Mononuclear cell (primary cell): ENCODE data around the gene PTPRE. TPM values are rescaled to one million over a fixed set of nuclear protein-coding genes. Genes with fewer than 3 reads are reported as not detected.

ENCODE experiments used
- H3K27me3 ChIP-seq: 2 replicates; pipeline ENCODE4 v1.6.0; 2011; ENCODE audit warnings: low read length, control low read depth; ENCODE audit not compliant: insufficient read depth
- H3K4me1 ChIP-seq: 2 replicates; pipeline ENCODE4 v1.5.1; 2011; ENCODE audit warnings: mild to moderate bottlenecking, low read length, control low read depth; ENCODE audit not compliant: insufficient read depth
- H3K4me3 ChIP-seq: 2 replicates; pipeline ENCODE4 v1.5.1; 2011; ENCODE audit warnings: mild to moderate bottlenecking, low read length, moderate library complexity
- H3K9me3 ChIP-seq: 2 replicates; pipeline ENCODE4 v1.5.1; 2011; ENCODE audit warnings: low read depth, mild to moderate bottlenecking, control low read depth, low read length
- total RNA-seq: library from RNA; depleted of rRNA; stranded (reverse); fragments of >200 nt; gene quantifications from one replicate; pipeline ENCODE4 v1.2.3, GENCODE V29; 2012

The PTPRE gene
- total RNA-seq, 1 donor = 205 TPM

DNA sequence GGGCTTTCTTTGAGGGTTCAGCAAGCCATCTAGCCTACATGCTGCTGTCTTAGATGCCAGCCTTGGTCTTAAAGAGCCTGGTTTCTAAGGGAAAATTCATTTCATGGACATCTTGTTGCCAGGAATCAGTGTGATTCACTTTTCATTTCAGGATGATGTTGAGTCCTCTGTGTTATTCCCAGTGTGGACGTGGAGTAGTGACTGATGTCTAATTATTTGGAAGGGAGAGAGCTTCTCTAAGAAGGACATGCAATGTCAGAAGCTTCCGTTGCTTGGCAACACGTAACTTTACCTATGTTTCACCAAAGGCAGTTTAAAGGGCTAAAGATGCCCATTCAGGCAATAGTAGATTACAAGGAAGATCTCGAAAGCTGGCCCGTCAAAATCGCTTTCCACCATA lies 89.0 kb downstream of the PTPRE start:
- Histone ChIP-seq H3K4me3 (no peak overlapping the region), H3K4me1 (peaks cover 27% of the 10 kb centered on the region), H3K9me3 (no peaks in the 10 kb centered on the region), H3K27me3 (no peaks in the 10 kb centered on the region)

DNA sequence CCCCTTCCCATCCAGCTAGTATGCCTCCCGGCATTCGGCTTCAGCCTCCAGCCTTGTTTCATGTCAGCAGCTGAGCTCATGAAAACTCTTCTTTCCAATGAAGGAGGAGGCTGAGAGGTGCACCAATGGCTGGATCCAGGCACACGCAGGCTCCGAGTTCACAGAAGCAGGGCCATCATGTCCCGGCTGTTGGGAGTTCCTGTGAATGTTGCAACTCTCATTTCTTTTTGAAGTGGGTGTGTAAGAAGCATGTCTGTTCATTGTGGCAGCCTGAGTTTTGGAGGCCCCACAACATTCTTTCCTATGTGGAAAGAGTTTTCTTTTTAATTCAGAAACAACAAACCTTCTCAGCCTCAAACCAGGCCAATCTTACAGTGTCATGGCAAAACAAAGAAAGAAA lies 89.7 kb downstream of the PTPRE start:
- Histone ChIP-seq H3K27me3 (no peaks in the 10 kb centered on the region), H3K4me3 (no peak overlapping the region), H3K9me3 (no peaks in the 10 kb centered on the region), H3K4me1 (peaks cover 20% of the 10 kb centered on the region)

DNA sequence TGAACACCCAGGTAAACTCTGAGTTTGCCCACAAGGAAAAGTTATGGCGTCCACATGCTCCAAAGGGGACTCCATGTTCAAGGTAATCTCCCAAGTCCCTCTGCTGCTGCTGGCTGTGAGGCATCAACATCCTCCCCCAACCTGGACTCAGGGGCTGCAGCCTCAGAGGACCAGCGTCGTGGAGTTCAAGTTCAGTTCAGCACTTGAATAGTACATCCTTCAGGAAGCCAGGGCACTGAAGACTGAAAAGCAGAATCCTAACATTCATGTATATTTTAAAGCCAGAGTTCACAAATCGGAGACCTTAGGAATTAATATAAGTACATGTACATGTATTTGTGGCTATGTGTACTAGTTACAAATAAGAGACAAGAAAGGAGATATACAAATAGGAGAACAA lies 90.4 kb downstream of the PTPRE start:
- Histone ChIP-seq H3K4me1 (peaks cover 16% of the 10 kb centered on the region), H3K9me3 (no peaks in the 10 kb centered on the region), H3K27me3 (no peaks in the 10 kb centered on the region), H3K4me3 (no peak overlapping the region)

DNA sequence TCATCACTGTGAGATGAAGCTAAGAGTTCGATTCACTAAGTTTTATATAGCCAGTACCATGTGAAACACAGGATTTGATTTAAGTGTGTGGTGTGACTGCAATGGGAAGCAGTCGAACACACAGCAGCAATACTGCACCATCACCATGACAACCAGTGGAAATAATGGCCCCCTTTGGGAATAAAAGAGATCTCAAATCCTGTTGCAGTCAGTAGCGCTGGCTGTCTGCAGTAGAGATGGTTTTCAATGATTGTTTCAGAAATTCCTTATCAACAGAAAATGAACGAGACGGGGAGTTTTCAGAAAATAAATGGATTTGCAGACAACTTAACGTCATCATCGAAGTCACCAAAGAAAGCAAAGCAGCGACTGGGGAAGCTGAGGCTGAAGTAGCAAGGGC lies 91.0 kb downstream of the PTPRE start:
- no peaks in the 10 kb centered on the region for H3K27me3 ChIP-seq
- no peaks in the 10 kb centered on the region for H3K9me3 ChIP-seq
- H3K4me3 ChIP-seq = no peak overlapping the region
- peaks cover 16% of the 10 kb centered on the region for H3K4me1 ChIP-seq

DNA sequence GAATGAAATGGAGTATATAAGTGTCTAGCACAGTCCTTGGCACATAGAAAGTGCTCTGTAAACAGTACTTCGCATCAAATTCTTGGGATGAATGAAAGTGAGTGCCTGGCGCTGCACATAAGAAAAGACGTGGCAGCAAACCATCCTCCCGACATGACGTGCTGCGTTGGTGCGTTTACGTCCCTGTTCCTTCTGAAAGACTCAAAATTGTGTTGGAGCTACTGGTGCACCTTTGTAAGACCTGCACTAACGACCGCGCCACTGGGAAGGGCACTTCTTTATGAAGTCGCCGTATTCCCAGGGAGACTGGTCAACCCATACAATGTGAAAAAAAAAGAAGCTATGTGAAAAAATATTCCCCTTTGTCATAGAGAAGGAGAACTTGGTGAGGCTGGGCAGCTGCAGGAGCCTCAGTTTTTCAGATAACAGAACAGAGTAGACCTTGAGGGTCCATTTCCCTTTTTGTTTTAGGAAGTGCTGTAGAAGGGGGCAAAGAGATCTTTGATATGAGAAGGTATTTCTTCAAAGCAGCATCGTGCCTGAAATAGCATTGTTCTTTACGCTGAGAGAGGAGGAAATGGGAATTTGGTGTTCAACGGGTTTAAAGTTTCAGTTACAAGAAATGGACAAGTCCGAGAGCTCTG lies 91.7 kb downstream of the PTPRE start:
- Histone ChIP-seq H3K4me1 (peaks cover 16% of the 10 kb centered on the region), H3K27me3 (no peaks in the 10 kb centered on the region), H3K4me3 (no peak overlapping the region), H3K9me3 (no peaks in the 10 kb centered on the region)

DNA sequence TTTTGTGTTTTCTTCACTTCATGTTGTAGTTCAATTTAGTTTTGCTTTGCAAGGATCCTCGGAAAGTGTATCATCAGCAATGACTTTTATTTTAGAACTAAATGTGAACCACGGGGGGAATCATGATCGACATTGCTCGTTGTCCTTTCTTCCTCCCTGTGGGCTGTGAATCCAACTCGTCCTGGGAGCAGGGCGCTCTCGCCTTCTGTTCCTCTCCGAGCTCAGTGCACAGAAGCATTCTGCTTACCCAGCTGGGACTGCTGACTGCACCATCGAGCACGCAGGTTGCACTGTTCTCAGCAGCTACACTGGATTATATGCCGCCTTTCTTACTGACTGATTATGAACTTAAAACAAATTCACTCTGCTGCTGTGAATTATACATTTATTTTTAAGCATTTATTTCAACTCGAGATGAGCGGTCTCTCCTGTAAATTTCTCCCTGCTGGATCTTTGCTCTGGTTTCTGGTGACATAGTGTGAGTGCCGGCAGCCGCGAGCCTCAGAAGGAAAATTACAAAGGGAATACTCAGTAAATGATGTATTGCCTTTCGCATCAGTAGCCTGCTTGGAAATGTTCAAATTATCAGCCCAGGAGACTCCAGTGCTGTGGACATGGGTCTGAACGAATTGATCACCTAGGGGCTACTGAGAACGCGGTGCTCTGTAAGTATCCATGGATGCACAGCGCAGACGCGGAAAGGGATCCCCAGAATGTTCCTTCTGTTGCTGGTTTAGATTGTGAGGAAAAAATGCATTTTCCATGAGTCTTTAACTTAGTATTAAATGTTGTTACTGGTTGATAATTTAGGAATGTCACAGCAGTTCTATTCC lies 92.6 kb downstream of the PTPRE start:
- Histone ChIP-seq H3K9me3 (no peaks in the 10 kb centered on the region), H3K4me3 (no peak overlapping the region), H3K4me1 (peaks cover 16% of the 10 kb centered on the region), H3K27me3 (no peaks in the 10 kb centered on the region)

DNA sequence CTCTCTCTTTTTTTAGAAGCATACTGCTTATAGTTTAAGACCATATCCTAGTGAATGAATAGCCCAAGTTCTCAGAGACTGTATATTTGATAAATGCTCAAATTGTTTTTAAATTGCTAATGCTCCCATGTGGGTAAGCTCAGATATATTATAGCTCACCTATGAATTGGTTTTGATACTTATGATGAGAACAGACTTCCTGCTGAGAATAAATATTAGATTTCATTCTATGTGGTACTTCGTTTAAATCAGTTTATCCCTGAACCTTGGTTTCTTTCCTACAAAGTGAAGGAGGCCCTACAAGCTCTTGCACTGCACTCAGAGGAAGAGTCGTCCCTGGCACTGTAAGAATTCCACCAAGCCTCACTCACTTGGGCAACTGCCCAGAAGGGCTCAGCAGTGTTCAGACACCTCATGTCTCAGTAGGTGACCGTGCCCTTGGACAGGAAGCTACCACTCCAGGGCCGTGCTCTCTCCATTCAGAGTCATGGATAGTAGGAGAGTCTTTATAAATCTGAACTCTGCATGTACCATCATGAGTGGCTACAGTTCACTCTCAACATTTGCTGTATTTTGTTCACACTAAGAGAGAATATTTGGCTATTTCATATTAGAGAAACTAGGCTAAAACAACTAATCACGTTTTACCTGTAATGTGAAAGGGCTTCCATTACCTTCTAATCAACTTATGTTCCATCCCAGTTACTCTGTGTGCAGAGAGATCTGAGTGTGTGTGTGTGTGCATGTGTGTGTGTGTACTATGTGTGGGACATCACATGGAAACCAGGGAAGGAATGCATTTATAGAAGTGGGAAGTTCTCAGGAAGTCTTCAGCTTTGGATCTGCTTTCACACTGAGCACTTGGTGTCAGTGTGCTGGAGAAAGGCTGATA lies 93.8 kb downstream of the PTPRE start:
- no peaks in the 10 kb centered on the region for H3K27me3 ChIP-seq
- H3K4me3 ChIP-seq = no peak overlapping the region

DNA sequence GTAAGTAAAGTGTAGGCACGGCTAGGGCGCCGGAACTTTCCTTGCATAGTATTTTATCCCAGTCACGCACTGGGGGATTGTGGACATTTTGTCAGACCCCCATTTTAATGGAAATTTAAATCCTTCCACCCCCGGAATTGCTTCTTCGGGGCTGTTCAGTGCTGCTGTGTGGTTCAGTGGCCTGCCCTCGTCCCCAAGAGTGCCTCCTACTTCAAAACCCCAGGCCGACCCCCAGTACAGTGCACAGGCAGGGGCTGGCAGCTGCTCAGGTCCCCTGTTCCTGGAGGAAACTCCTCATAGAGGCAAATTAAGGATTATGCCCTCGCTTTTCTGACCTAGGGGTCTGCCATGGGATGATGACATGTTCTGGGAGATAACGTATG lies 94.5 kb downstream of the PTPRE start:
- Histone ChIP-seq H3K27me3 (no peaks in the 10 kb centered on the region), H3K4me1 (peaks cover 13% of the 10 kb centered on the region), H3K4me3 (no peak overlapping the region), H3K9me3 (no peaks in the 10 kb centered on the region)

More for the DNA sequence above, 93.8 kb downstream of the PTPRE start:
- Histone ChIP-seq H3K9me3 (no peaks in the 10 kb centered on the region), H3K4me1 (peaks cover 16% of the 10 kb centered on the region)

DNA sequence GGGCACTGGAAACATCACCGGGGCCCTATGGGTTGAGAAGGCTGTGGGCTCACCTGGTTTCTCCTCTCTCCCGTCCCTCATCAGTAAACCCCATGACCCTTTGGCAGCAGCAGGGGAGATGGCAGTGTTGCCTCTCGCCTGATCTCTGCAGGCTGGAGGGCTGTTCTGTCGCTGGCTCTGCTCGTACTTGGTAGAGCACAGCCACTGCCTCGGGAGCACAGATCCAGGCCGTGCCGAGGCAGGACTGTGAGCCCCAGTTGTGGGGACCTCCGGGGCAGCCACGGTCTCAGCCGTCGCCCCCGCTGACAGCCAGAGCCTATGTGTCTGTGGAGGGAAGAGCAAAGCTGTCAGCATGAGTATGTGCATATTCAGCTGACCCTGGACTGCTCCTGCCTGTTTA lies 94.9 kb downstream of the PTPRE start:
- Histone ChIP-seq H3K9me3 (no peaks in the 10 kb centered on the region), H3K27me3 (no peaks in the 10 kb centered on the region), H3K4me1 (peaks cover 10% of the 10 kb centered on the region), H3K4me3 (no peak overlapping the region)

DNA sequence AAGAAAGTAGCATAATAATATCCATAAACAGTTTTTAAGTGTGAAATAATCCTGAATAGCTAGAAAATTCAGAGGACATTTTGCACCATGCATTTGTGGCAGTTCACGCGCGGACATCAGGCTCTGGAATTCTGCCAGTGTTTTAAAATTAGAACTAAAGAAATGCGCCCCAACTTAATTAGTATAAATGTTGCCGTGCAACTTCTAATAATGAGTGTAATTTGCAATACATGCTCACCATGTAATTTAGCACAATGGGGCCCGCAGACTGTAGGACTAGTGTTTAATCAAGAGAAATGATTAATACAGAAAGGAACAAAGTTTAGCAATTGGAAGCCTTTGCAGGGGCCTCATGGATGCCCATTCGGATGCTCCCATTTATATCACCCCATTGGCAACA lies 96.6 kb downstream of the PTPRE start:
- Histone ChIP-seq H3K9me3 (no peaks in the 10 kb centered on the region), H3K4me3 (no peak overlapping the region), H3K4me1 (peaks cover 4% of the 10 kb centered on the region), H3K27me3 (no peaks in the 10 kb centered on the region)

DNA sequence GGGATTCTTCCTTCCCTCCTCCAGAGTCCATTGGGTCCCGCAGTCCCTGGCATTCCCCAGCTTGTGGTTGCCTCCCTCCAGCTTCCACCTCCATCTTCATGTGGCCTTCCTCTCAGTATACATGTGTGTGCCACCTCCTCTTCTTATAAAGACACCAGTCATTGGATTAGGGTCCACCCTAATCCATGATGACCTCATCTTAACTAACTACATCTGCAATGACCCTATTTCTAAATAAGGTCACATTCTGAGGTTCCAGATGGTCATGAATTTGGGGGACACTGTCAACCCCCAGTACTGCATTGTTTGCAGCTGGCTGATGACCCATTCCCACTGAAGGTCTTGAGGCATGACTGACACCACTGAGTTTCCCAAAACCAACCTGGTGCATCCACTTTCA lies 99.0 kb downstream of the PTPRE start:
- H3K9me3 ChIP-seq = no peaks in the 10 kb centered on the region
- H3K4me1 ChIP-seq = peaks cover under 1% of the 10 kb centered on the region
- H3K4me3 ChIP-seq = no peak overlapping the region
- H3K27me3 ChIP-seq = no peaks in the 10 kb centered on the region

DNA sequence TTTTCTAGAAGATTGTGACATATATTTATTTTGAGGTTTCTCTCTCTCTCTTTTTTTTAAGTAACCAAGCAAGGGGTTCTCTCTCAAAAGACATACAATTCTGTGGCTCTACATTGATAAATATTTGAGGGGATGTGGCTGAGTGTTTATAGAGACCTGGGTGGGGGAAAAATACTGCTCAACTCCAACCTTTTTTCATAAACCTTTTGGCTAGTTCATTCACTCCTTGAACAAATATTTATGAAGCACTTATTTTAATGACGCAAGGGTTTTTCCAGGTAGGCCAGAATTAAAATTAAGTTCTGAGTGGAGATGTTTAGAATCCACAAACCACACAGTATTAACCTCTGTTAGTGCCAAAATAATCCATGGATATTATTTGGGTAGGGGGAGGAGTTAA lies 100.2 kb downstream of the PTPRE start:
- Histone ChIP-seq H3K4me1 (peaks cover 9% of the 10 kb centered on the region), H3K4me3 (no peak overlapping the region), H3K27me3 (no peaks in the 10 kb centered on the region), H3K9me3 (no peaks in the 10 kb centered on the region)

DNA sequence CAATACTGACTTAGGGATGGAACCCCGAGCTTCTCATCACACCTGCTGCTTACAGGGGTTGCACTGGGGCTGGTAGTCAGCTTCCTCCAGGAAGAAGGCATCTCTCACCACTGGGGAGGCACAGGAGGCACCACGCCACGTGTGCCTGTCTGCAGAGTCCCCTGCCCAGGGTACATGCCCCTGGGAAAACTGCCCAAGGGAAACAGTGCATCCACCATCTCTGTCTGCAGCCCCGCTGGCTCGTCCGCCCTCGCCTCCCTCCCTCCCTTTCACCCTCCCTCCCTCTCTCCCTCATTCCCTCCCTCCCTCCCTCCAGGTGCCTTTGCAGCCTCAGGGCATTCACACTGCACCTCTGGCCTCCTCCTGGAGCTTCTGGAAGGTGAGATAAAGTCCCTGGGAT lies 101.1 kb downstream of the PTPRE start:
- no peaks in the 10 kb centered on the region for H3K9me3 ChIP-seq
- H3K4me3 ChIP-seq = no peak overlapping the region
- H3K27me3 ChIP-seq = no peaks in the 10 kb centered on the region
- peaks cover 9% of the 10 kb centered on the region for H3K4me1 ChIP-seq

DNA sequence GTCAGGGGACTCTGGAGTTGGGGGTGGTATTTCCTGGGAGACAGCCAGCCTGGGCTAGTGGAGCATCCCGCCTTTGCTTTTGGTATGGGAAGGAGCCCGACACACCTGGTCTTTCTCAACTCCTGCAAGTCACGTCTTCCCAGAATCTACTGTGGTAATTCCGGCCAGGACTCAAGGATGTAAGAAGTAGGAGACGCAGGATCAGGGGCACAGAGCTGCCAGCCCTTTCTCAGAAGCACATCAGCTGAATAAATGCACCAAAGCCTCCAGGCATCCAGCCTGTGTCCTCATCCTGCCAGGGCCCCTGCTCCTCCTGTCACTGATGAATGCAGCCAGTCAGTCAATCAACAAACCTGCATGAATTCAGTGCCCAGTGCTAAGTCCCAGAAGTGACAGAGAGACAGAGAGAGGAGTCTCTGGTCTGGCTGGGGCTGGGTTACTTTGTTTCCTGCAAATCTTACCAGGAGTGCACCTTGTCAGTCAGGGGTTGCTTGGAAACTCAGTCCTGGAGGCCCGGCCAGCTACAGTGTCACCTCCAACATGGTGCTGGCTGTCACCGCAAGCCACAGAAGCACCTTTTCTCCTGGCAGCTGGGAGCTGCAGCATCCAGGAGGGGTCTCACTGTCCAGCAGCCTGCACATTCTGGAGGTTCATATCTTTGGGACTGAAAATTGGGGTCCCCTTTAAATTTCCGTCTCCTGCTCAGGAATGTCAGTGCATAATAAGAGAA lies 101.8 kb downstream of the PTPRE start:
- H3K4me1 ChIP-seq = peaks cover 9% of the 10 kb centered on the region
- no peaks in the 10 kb centered on the region for H3K27me3 ChIP-seq
- no peaks in the 10 kb centered on the region for H3K9me3 ChIP-seq
- no peak overlapping the region for H3K4me3 ChIP-seq
